Subcutaneous abdominal adipose tissue (tissue), 5 donors: ENCODE results near the gene GNA15.

Experiments used
- H3K27ac ChIP-seq: one replicate; pipeline ENCODE4 v1.7.0; 2013; ENCODE audit warnings: low read depth, mild to moderate bottlenecking, inconsistent platforms, low read length, moderate library complexity
- H3K27me3 ChIP-seq, 5 donors: one replicate each; pipeline ENCODE4 v1.7.0; 2013; ENCODE audit warnings: low read length in 5 of 5, inconsistent platforms in 1 of 5; ENCODE audit not compliant: control insufficient read depth in 5 of 5, insufficient read depth in 4 of 5
- H3K36me3 ChIP-seq, 5 donors: one replicate each; pipeline ENCODE4 v1.7.0; 2013; ENCODE audit warnings: low read length in 5 of 5; ENCODE audit not compliant: control insufficient read depth in 5 of 5, insufficient read depth in 5 of 5
- H3K4me1 ChIP-seq, 5 donors: one replicate each; pipeline ENCODE4 v1.7.0; 2013; ENCODE audit warnings: low read length in 5 of 5, mild to moderate bottlenecking in 3 of 5, moderate library complexity in 1 of 5; ENCODE audit not compliant: control insufficient read depth in 5 of 5, insufficient read depth in 5 of 5
- H3K4me3 ChIP-seq, 5 donors: one replicate each; pipeline ENCODE4 v1.7.0; 2013; ENCODE audit warnings: low read length in 5 of 5, low read depth in 1 of 5
- H3K9ac ChIP-seq, 5 donors: one replicate each; pipeline ENCODE4 v1.7.0; 2013; ENCODE audit warnings: low read length in 5 of 5, mild to moderate bottlenecking in 4 of 5, moderate library complexity in 3 of 5
- H3K9me3 ChIP-seq, 5 donors: one replicate each; pipeline ENCODE4 v1.7.0; 2013; ENCODE audit warnings: low read length in 5 of 5; ENCODE audit not compliant: control insufficient read depth in 5 of 5
- donor health status: healthy.
- donor health status: healthy.
- donor health status: healthy.
- donor health status: healthy.
- donor health status: healthy.

Gene GNA15

GRCh38 chr19:3157096-3157845, 21.4 kb downstream of the GNA15 start:
- Histone ChIP-seq H3K36me3 (peaks cover 0 to 22% (median 0%) of the 10 kb centered on the region in 5 donors), H3K4me3 (no peak overlapping the region), H3K27me3 (peaks cover 0 to 4% (median 0%) of the 10 kb centered on the region in 5 donors), H3K27ac (no peak overlapping the region), H3K4me1 (peaks cover 0 to 22% (median 6%) of the 10 kb centered on the region in 5 donors), H3K9ac (no peak overlapping the region), H3K9me3 (peaks cover 0 to 4% (median 0%) of the 10 kb centered on the region in 5 donors)

DNA sequence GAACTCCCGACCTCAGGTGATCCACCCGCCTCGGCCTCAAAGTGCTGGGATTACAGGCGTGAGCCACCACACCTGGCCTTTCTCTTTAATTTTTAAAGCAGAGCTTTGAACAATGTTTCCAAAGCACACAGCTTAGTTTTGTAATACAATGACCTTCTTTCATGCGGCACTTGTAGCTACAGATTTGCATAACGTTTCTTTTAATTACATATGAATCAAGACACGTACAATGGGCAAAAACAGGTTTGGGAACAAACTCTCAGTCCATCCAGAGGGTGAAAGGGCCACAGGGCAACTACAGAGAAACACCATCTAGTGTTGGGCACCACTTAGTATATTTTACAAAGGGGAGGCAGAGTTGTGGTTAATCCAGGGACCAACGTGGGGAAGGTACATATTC, 23.7 kb downstream of the GNA15 start:
- Histone ChIP-seq H3K4me1 (peaks cover 0 to 23% (median 6%) of the 10 kb centered on the region in 5 donors), H3K9ac (no peak overlapping the region), H3K27ac (no peak overlapping the region), H3K36me3 (peaks cover 0 to 31% (median 0%) of the 10 kb centered on the region in 5 donors), H3K27me3 (peaks cover 0 to 4% (median 0%) of the 10 kb centered on the region in 5 donors), H3K9me3 (peaks cover 0 to 4% (median 0%) of the 10 kb centered on the region in 5 donors), H3K4me3 (no peak overlapping the region)

- peaks cover 0 to 31% (median 0%) of the 10 kb centered on the region in 5 donors for H3K36me3 ChIP-seq
These were observed 24.4 kb downstream of the GNA15 start for GRCh38 chr19:3160219-3160618.

GRCh38 chr19:3161453-3161852, 25.6 kb downstream of the GNA15 start:
- no peak overlapping the region for H3K4me3 ChIP-seq
- H3K9me3 ChIP-seq, result peaks cover 0 to 4% (median 0%) of the 10 kb centered on the region in 5 donors
- no peak overlapping the region for H3K27ac ChIP-seq
- peaks cover 0 to 7% (median 0%) of the 10 kb centered on the region in 5 donors for H3K4me1 ChIP-seq
- H3K27me3 ChIP-seq, result no peaks in the 10 kb centered on the region
- H3K36me3 ChIP-seq, result peaks cover 0 to 23% (median 0%) of the 10 kb centered on the region in 5 donors
- H3K9ac ChIP-seq, result no peak overlapping the region

More at GRCh38 chr19:3160219-3160618, 24.4 kb downstream of the GNA15 start:
- Histone ChIP-seq H3K9ac (no peak overlapping the region), H3K9me3 (peaks cover 0 to 4% (median 0%) of the 10 kb centered on the region in 5 donors), H3K27me3 (peaks cover 0 to under 1% (median 0%) of the 10 kb centered on the region in 5 donors), H3K4me3 (no peak overlapping the region), H3K27ac (no peak overlapping the region), H3K4me1 (peaks cover 0 to 16% (median 0%) of the 10 kb centered on the region in 5 donors)

GRCh38 chr19:3162418-3163229, 26.8 kb downstream of the GNA15 start:
- Histone ChIP-seq H3K9me3 (peaks cover 0 to 4% (median 0%) of the 10 kb centered on the region in 5 donors), H3K4me3 (no peak overlapping the region), H3K9ac (no peak overlapping the region), H3K27ac (no peak overlapping the region), H3K36me3 (peaks cover 0 to 18% (median 0%) of the 10 kb centered on the region in 5 donors), H3K4me1 (peaks cover 0 to 7% (median 0%) of the 10 kb centered on the region in 5 donors), H3K27me3 (no peaks in the 10 kb centered on the region)

DNA sequence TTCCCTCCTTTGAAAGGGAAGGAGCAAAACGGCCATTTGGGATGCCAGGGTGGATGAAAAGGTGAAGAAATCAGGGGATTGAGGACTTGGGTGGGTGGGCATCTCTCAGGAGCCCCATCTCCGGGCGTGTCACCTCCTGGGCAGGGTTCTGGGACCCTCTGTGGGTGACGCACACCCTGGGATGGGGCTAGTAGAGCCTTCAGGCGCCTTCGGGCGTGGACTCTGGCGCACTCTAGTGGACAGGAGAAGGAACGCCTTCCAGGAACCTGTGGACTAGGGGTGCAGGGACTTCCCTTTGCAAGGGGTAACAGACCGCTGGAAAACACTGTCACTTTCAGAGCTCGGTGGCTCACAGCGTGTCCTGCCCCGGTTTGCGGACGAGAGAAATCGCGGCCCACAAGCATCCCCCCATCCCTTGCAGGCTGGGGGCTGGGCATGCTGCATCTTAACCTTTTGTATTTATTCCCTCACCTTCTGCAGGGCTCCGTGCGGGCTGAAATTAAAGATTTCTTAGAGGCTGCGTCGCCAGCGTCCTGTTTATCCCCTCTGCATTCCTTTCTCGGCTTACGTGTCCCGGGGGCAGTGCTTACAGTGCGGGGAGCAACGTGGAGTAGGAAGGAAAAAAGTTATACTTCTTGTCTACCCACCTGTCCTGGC, 27.5 kb downstream of the GNA15 start:
- peaks cover 0 to 7% (median 0%) of the 10 kb centered on the region in 5 donors for H3K4me1 ChIP-seq
- H3K9ac ChIP-seq, result no peak overlapping the region
- H3K36me3 ChIP-seq, result peaks cover 0 to 15% (median 0%) of the 10 kb centered on the region in 5 donors
- no peak overlapping the region for H3K27ac ChIP-seq
- peaks cover 0 to 4% (median 0%) of the 10 kb centered on the region in 5 donors for H3K9me3 ChIP-seq
- no peaks in the 10 kb centered on the region for H3K27me3 ChIP-seq
- no peak overlapping the region for H3K4me3 ChIP-seq

DNA sequence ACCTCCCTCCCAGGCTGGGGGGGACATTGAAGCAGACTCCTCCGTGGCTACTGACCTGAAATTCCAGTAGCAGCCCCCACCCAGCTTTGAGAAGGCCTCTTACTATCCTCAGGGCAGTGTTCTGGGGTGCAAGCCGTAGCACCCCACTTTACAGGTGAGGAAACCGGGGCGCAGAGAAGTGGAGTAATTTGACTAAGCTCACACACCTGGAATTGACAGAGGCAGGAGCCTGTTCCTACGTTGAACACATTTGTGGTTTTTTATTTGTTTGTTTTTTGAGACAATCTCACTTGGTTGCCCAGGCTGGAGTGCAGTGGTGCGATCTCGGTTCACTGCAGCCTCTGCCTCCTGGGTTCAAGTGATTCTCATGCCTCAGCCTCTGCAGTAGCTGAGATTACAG, 28.1 kb downstream of the GNA15 start:
- Histone ChIP-seq H3K9me3 (peaks cover 0 to 4% (median 0%) of the 10 kb centered on the region in 5 donors), H3K4me3 (no peak overlapping the region), H3K9ac (no peak overlapping the region), H3K27me3 (no peaks in the 10 kb centered on the region), H3K4me1 (peaks cover 0 to 7% (median 0%) of the 10 kb centered on the region in 5 donors), H3K36me3 (peaks cover 0 to 15% (median 0%) of the 10 kb centered on the region in 5 donors), H3K27ac (no peak overlapping the region)

DNA sequence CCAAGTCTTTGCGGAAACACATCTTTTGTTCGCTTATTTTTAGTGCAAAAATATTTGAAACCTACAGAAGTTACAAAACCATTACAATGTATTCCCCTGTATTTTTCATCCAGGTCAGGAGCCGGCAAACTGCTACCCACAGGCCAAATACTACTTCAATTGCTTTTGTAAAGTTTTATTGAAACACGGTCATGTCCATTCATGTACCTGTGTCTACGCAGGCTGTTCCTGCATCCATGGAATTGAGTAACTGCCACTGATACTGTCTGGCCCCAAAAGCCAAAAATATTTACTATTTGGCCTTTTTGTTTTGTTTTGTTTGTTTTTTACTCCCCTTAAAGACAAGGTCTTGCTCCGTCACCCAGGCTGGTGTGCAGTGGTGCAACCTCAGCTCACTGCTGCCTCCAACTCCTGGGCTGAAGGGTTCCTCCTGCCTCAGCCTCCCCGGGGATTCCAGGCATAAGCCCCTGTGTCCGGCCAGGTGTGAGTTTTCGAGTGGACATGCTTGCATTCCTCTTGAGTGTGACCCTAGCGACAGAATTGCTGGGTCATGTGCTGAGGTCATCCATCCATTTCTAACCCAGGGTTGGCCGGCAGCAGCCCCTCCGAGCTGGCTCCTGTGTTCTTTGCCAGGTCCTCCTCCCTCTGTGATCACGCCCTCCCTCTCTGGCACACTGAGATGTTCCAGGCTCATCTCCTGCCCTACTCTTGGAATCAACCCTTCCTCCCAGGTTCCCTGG, 31.9 kb downstream of the GNA15 start:
- Histone ChIP-seq H3K36me3 (peaks cover 0 to 5% (median 0%) of the 10 kb centered on the region in 5 donors), H3K4me1 (peaks cover 0 to 7% (median 0%) of the 10 kb centered on the region in 5 donors), H3K27ac (no peak overlapping the region), H3K9ac (no peak overlapping the region), H3K27me3 (peaks cover 0 to 5% (median 0%) of the 10 kb centered on the region in 5 donors), H3K9me3 (no peaks in the 10 kb centered on the region), H3K4me3 (no peak overlapping the region)
